Hepatocyte (in vitro differentiated cells): Measurements from ENCODE around the gene ABHD5.

ENCODE experiments used
- EZH2phosphoT487 ChIP-seq: fragments of 200-600 bp; sonication (generic); IDR thresholded peaks from one replicate; pipeline ENCODE4 v1.6.1; 2018; ENCODE audit warnings: antibody characterized with exemption, mild to moderate bottlenecking, low read depth, moderate library complexity; ENCODE audit not compliant: unreplicated experiment, severe bottlenecking
- TF ChIP-seq, protein P1 (sequence below): fragments of 200-600 bp; sonication (generic); IDR thresholded peaks from 2 replicates; pipeline ENCODE4 v1.5.1; 2016; ENCODE audit warnings: antibody characterized with exemption, mild to moderate bottlenecking; ENCODE audit not compliant: poor library complexity

GRCh38 chr3:43674345-43675085, 16.2 kb upstream of the ABHD5 start:
- TF ChIP-seq, protein P1, sequence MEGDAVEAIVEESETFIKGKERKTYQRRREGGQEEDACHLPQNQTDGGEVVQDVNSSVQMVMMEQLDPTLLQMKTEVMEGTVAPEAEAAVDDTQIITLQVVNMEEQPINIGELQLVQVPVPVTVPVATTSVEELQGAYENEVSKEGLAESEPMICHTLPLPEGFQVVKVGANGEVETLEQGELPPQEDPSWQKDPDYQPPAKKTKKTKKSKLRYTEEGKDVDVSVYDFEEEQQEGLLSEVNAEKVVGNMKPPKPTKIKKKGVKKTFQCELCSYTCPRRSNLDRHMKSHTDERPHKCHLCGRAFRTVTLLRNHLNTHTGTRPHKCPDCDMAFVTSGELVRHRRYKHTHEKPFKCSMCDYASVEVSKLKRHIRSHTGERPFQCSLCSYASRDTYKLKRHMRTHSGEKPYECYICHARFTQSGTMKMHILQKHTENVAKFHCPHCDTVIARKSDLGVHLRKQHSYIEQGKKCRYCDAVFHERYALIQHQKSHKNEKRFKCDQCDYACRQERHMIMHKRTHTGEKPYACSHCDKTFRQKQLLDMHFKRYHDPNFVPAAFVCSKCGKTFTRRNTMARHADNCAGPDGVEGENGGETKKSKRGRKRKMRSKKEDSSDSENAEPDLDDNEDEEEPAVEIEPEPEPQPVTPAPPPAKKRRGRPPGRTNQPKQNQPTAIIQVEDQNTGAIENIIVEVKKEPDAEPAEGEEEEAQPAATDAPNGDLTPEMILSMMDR, result no peak
- TF ChIP-seq EZH2phosphoT487, result no peak
